Neural cell (in vitro differentiated cells): ENCODE results near the gene PEX13. TPM values are rescaled to one million over a fixed set of nuclear protein-coding genes. Genes with fewer than 3 reads are reported as not detected.

Source experiments
- H2AFZ ChIP-seq: fragments of 200-600, 300-800 bp; sonication (generic), shearing (Covaris generic); 2 replicates; pipeline ENCODE4 v1.6.0; 2014; ENCODE audit warnings: low read depth, mild to moderate bottlenecking, antibody characterized with exemption, low read length, moderate library complexity
- H3F3A ChIP-seq: fragments of 200-600 bp; shearing (Covaris generic); 2 replicates; pipeline ENCODE4 v1.6.1; 2016; ENCODE audit warnings: mild to moderate bottlenecking, moderate library complexity, mixed read lengths, antibody characterized with exemption, low read length; ENCODE audit not compliant: insufficient read depth, poor library complexity, severe bottlenecking
- H3K27ac ChIP-seq: fragments of 200-600, 300-800 bp; sonication (generic), shearing (Covaris generic); 2 replicates; pipeline ENCODE4 v1.5.1; 2014; ENCODE audit warnings: mild to moderate bottlenecking, low read length, moderate library complexity
- H3K27me3 ChIP-seq: fragments of 300-800, 200-600 bp; sonication (generic), shearing (Covaris generic); 2 replicates; pipeline ENCODE4 v1.6.0; 2014; ENCODE audit warnings: mild to moderate bottlenecking, low read depth, low read length, moderate library complexity; ENCODE audit not compliant: insufficient read depth
- H3K36me3 ChIP-seq: fragments of 300-800, 200-600 bp; sonication (generic), shearing (Covaris generic); 2 replicates; pipeline ENCODE4 v1.5.1; 2014; ENCODE audit warnings: mild to moderate bottlenecking, antibody characterized with exemption, low read length, moderate library complexity; ENCODE audit not compliant: insufficient read depth
- H3K4me2 ChIP-seq: fragments of 300-800, 200-600 bp; sonication (generic), shearing (Covaris generic); 2 replicates; pipeline ENCODE4 v1.6.0; 2014; ENCODE audit warnings: mild to moderate bottlenecking, low read length
- H3K4me3 ChIP-seq: fragments of 300-800, 200-600 bp; sonication (generic), shearing (Covaris generic); 2 replicates; pipeline ENCODE4 v1.5.1; 2014; ENCODE audit warnings: mild to moderate bottlenecking, low read length, moderate library complexity
- H3K79me2 ChIP-seq: fragments of 200-600 bp; shearing (Covaris generic); replicated peaks from 2 replicates; pipeline ENCODE4 v1.6.0; 2014; ENCODE audit warnings: mild to moderate bottlenecking, low read length, moderate library complexity; ENCODE audit not compliant: insufficient read depth
- H3K9ac ChIP-seq: fragments of 300-800, 200-600 bp; sonication (generic), shearing (Covaris generic); 2 replicates; pipeline ENCODE4 v1.6.1; 2016; ENCODE audit warnings: mild to moderate bottlenecking, low read length, mixed read lengths
- H3K9me2 ChIP-seq: fragments of 200-600 bp; shearing (Covaris generic); 2 replicates; pipeline ENCODE4 v1.6.1; 2016; ENCODE audit warnings: mild to moderate bottlenecking, low read length, mixed read lengths; ENCODE audit not compliant: insufficient read depth
- H3K9me3 ChIP-seq: fragments of 200-600, 300-800 bp; sonication (generic), shearing (Covaris generic); 2 replicates; pipeline ENCODE4 v1.6.1; 2016; ENCODE audit warnings: mild to moderate bottlenecking, mixed run types, low read length, moderate library complexity, mixed read lengths
- H4K20me1 ChIP-seq: fragments of 200-600 bp; shearing (Covaris generic); 2 replicates; pipeline ENCODE4 v1.6.1; 2016; ENCODE audit warnings: mild to moderate bottlenecking, mixed run types; ENCODE audit not compliant: insufficient read depth
- EP300 ChIP-seq: fragments of 450-650 bp; conservative IDR thresholded peaks from 2 replicates; pipeline ENCODE4 v1.6.1; 2014; ENCODE audit warnings: antibody characterized with exemption, mild to moderate bottlenecking, moderate library complexity; ENCODE audit not compliant: poor library complexity, severe bottlenecking
- EZH2 ChIP-seq: fragments of 200-600, 300-800 bp; shearing (Covaris generic), sonication (generic); IDR thresholded peaks from 2 replicates; pipeline ENCODE4 v1.6.1; 2014; ENCODE audit warnings: antibody characterized with exemption, low read length, borderline replicate concordance, mild to moderate bottlenecking; ENCODE audit not compliant: insufficient read depth, poor library complexity, severe bottlenecking
- MXI1 ChIP-seq: fragments of 450-650 bp; conservative IDR thresholded peaks from 2 replicates; pipeline ENCODE4 v1.6.1; 2014; ENCODE audit warnings: antibody characterized with exemption, mild to moderate bottlenecking; ENCODE audit not compliant: poor library complexity, severe bottlenecking
- POLR2AphosphoS5 ChIP-seq: IDR thresholded peaks from 2 replicates; pipeline ENCODE4 v1.6.1; 2012
- RAD21 ChIP-seq: fragments of 450-650 bp; conservative IDR thresholded peaks from 2 replicates; pipeline ENCODE4 v1.6.1; 2014; ENCODE audit warnings: antibody characterized with exemption, mild to moderate bottlenecking, moderate library complexity
- SMC3 ChIP-seq: fragments of 450-650 bp; conservative IDR thresholded peaks from 2 replicates; pipeline ENCODE4 v1.6.1; 2014; ENCODE audit warnings: antibody characterized with exemption, mild to moderate bottlenecking, moderate library complexity; ENCODE audit not compliant: poor library complexity
- TAF1 ChIP-seq: IDR thresholded peaks from 2 replicates; pipeline ENCODE4 v1.6.1; 2012; ENCODE audit warnings: low read depth
- polyA plus RNA-seq: library from polyadenylated mRNA; depleted of rRNA; stranded (reverse); fragments of >200 nt; gene quantifications from 2 replicates; pipeline ENCODE4 v1.2.3, GENCODE V29; 2014
- TF ChIP-seq, protein P1 (sequence below): fragments of 450-650 bp; IDR thresholded peaks from 2 replicates; pipeline ENCODE4 v1.5.1; 2014; ENCODE audit warnings: antibody characterized with exemption, mild to moderate bottlenecking, moderate library complexity; ENCODE audit not compliant: poor library complexity, severe bottlenecking
- TF ChIP-seq, protein P2 (sequence below): IDR thresholded peaks from 2 replicates; pipeline ENCODE4 v1.6.1; 2012; ENCODE audit warnings: borderline replicate concordance

PEX13 gene
- polyA plus RNA-seq, 1 donor from 2014 or later, result 95.6 TPM

GRCh38 chr2:61057562-61057961, 40.0 kb downstream of the PEX13 start:
- H3K36me3 ChIP-seq, result no peaks in the 10 kb centered on the region
- TF ChIP-seq, protein P1, sequence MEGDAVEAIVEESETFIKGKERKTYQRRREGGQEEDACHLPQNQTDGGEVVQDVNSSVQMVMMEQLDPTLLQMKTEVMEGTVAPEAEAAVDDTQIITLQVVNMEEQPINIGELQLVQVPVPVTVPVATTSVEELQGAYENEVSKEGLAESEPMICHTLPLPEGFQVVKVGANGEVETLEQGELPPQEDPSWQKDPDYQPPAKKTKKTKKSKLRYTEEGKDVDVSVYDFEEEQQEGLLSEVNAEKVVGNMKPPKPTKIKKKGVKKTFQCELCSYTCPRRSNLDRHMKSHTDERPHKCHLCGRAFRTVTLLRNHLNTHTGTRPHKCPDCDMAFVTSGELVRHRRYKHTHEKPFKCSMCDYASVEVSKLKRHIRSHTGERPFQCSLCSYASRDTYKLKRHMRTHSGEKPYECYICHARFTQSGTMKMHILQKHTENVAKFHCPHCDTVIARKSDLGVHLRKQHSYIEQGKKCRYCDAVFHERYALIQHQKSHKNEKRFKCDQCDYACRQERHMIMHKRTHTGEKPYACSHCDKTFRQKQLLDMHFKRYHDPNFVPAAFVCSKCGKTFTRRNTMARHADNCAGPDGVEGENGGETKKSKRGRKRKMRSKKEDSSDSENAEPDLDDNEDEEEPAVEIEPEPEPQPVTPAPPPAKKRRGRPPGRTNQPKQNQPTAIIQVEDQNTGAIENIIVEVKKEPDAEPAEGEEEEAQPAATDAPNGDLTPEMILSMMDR, result no peak
- TF ChIP-seq, protein P2, sequence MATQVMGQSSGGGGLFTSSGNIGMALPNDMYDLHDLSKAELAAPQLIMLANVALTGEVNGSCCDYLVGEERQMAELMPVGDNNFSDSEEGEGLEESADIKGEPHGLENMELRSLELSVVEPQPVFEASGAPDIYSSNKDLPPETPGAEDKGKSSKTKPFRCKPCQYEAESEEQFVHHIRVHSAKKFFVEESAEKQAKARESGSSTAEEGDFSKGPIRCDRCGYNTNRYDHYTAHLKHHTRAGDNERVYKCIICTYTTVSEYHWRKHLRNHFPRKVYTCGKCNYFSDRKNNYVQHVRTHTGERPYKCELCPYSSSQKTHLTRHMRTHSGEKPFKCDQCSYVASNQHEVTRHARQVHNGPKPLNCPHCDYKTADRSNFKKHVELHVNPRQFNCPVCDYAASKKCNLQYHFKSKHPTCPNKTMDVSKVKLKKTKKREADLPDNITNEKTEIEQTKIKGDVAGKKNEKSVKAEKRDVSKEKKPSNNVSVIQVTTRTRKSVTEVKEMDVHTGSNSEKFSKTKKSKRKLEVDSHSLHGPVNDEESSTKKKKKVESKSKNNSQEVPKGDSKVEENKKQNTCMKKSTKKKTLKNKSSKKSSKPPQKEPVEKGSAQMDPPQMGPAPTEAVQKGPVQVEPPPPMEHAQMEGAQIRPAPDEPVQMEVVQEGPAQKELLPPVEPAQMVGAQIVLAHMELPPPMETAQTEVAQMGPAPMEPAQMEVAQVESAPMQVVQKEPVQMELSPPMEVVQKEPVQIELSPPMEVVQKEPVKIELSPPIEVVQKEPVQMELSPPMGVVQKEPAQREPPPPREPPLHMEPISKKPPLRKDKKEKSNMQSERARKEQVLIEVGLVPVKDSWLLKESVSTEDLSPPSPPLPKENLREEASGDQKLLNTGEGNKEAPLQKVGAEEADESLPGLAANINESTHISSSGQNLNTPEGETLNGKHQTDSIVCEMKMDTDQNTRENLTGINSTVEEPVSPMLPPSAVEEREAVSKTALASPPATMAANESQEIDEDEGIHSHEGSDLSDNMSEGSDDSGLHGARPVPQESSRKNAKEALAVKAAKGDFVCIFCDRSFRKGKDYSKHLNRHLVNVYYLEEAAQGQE, result no peak
- TF ChIP-seq EP300, result no peak

DNA sequence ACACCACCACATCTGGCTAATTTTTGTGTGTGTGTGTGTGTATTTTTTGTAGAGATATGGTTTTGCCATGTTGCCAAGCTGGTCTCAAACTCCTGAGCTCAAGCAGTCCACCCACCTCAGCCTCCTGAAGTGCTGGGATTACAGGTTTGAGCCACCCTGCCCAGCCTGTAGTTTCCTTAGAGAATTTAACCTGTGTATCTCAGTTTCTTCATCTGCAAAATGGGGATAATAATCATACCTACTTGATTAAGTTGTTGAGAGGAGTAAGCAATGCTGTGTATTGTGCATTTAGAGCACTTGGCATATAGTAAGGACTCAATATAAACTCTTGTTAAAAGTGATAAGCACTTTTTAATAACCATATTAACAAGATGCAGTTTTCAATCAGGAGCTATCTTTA, 41.9 kb downstream of the PEX13 start:
- no peak for TF ChIP-seq SMC3
- H3F3A ChIP-seq, result no peaks in the 10 kb centered on the region
- no peak overlapping the region for H3K4me3 ChIP-seq
- H3K4me2 ChIP-seq, result no peak overlapping the region
- no peak overlapping the region for H3K27ac ChIP-seq
- no peak overlapping the region for H3K9ac ChIP-seq
- no peaks in the 10 kb centered on the region for H3K79me2 ChIP-seq
- H3K9me3 ChIP-seq, result no peaks in the 10 kb centered on the region
- no peaks in the 10 kb centered on the region for H3K36me3 ChIP-seq
- no peaks in the 10 kb centered on the region for H3K9me2 ChIP-seq
- no peaks in the 10 kb centered on the region for H3K27me3 ChIP-seq
- no peaks in the 10 kb centered on the region for H4K20me1 ChIP-seq
- H2AFZ ChIP-seq, result no peak overlapping the region

More at GRCh38 chr2:61057562-61057961, 40.0 kb downstream of the PEX13 start:
- no peak overlapping the region for H3K4me2 ChIP-seq
- no peaks in the 10 kb centered on the region for H3K27me3 ChIP-seq
- H3K27ac ChIP-seq, result no peak overlapping the region
- no peaks in the 10 kb centered on the region for H3K9me3 ChIP-seq
- H3K4me3 ChIP-seq, result no peak overlapping the region
- no peaks in the 10 kb centered on the region for H3K79me2 ChIP-seq
- H2AFZ ChIP-seq, result no peak overlapping the region
- no peaks in the 10 kb centered on the region for H3F3A ChIP-seq
- no peak overlapping the region for H3K9ac ChIP-seq
- no peaks in the 10 kb centered on the region for H4K20me1 ChIP-seq
- H3K9me2 ChIP-seq, result no peaks in the 10 kb centered on the region

GRCh38 chr2:61065714-61066709, 48.5 kb downstream of the PEX13 start, which contains the start of gene SANBR:
TSS of gene SANBR (plus strand) at chr2:61065871. CDS start at chr2:61070351, 4,480 bp downstream.
- Histone ChIP-seq H3K27ac (peak within 1 kb of the TSS; percentile 69), H3K9ac (peak within 1 kb of the TSS; percentile 78), H3K4me3 (peak within 1 kb of the TSS; percentile 90), H3K4me2 (peak within 1 kb of the TSS; percentile 77), H3F3A (no peaks in the 10 kb centered on the region), H3K9me2 (no peaks in the 10 kb centered on the region), H3K36me3 (no peaks in the 10 kb centered on the region), H2AFZ (peak within 1 kb of the TSS; percentile 48), H3K79me2 (peaks cover 33% of the 10 kb centered on the region), H4K20me1 (no peaks in the 10 kb centered on the region), H3K9me3 (no peaks in the 10 kb centered on the region), H3K27me3 (no peaks in the 10 kb centered on the region)
- TF ChIP-seq TAF1, result no peak
- TF ChIP-seq, protein P2, result peak; percentile 18
- TF ChIP-seq MXI1, result peak; percentile 83
- TF ChIP-seq, protein P1, result peak; percentile 38
- no peak for TF ChIP-seq SMC3
- no peak for TF ChIP-seq EZH2
- peak; percentile 85 for TF ChIP-seq POLR2AphosphoS5
- TF ChIP-seq EP300, result peak; percentile 50
- peak; percentile 22 for TF ChIP-seq RAD21
